KMS-11 (cell line): Measurements from ENCODE around the gene SNX14.
"Not testable (repeated sequence)": the region's sequence is repeated elsewhere in the genome, so short reads cannot be mapped to it uniquely, and the experiment has no call there.

Experiments used
- H2AFZ ChIP-seq: fragments of 200-600 bp; sonication (generic); 2 replicates; pipeline ENCODE4 v1.6.1; 2016; ENCODE audit warnings: antibody characterized with exemption, mixed run types, low read depth
- H3K27ac ChIP-seq: fragments of 200-600 bp; sonication (generic); 2 replicates; pipeline ENCODE4 v1.6.1; 2016; ENCODE audit warnings: mild to moderate bottlenecking, mixed run types
- H3K27me3 ChIP-seq: fragments of 200-600 bp; sonication (generic); 2 replicates; pipeline ENCODE4 v1.6.1; 2017; ENCODE audit warnings: mild to moderate bottlenecking, low read depth, mixed run types, moderate library complexity; ENCODE audit not compliant: insufficient read depth
- H3K36me3 ChIP-seq: fragments of 200-600 bp; sonication (generic); 2 replicates; pipeline ENCODE4 v1.6.1; 2017; ENCODE audit warnings: mild to moderate bottlenecking, mixed run types; ENCODE audit not compliant: insufficient read depth
- H3K4me1 ChIP-seq: fragments of 200-600 bp; sonication (generic); 2 replicates; pipeline ENCODE4 v1.6.1; 2016; ENCODE audit warnings: mild to moderate bottlenecking, low read depth, mixed run types; ENCODE audit not compliant: poor library complexity, severe bottlenecking
- H3K4me2 ChIP-seq: fragments of 200-600 bp; sonication (generic); 2 replicates; pipeline ENCODE4 v1.7.0; 2016; ENCODE audit warnings: mild to moderate bottlenecking, mixed run types
- H3K4me3 ChIP-seq: fragments of 200-600 bp; sonication (generic); IDR thresholded peaks from 2 replicates; pipeline ENCODE4 v1.6.1; 2017; ENCODE audit warnings: low read depth, low read length, mixed read lengths; ENCODE audit not compliant: insufficient read depth
- H3K79me2 ChIP-seq: fragments of 200-600 bp; sonication (generic); 2 replicates; pipeline ENCODE4 v1.6.1; 2016; ENCODE audit warnings: low read depth, mixed run types; ENCODE audit not compliant: insufficient read depth
- H3K9ac ChIP-seq: fragments of 200-600 bp; sonication (generic); 2 replicates; pipeline ENCODE4 v1.6.1; 2016; ENCODE audit warnings: mild to moderate bottlenecking, mixed run types
- H4K20me1 ChIP-seq: fragments of 200-600 bp; sonication (generic); 2 replicates; pipeline ENCODE4 v1.6.1; 2016; ENCODE audit warnings: mild to moderate bottlenecking, mixed run types; ENCODE audit not compliant: insufficient read depth
- TF ChIP-seq, protein P1 (sequence below): fragments of 200-600 bp; sonication (generic); conservative IDR thresholded peaks from 2 replicates; pipeline ENCODE4 v1.6.1; 2017; ENCODE audit warnings: low read depth, mild to moderate bottlenecking, antibody characterized with exemption, low read length, moderate library complexity, mixed read lengths

The SNX14 gene

GRCh38 chr6:85547719-85548118 lies 45.9 kb downstream of the SNX14 start:
- no peak overlapping the region for H3K27ac ChIP-seq
- H4K20me1 ChIP-seq: no peaks in the 10 kb centered on the region
- H3K4me2 ChIP-seq: no peak overlapping the region
- no peak overlapping the region for H3K4me3 ChIP-seq
- no peak overlapping the region for H2AFZ ChIP-seq
- H3K4me1 ChIP-seq: no peaks in the 10 kb centered on the region
- no peaks in the 10 kb centered on the region for H3K27me3 ChIP-seq
- H3K36me3 ChIP-seq: no peaks in the 10 kb centered on the region
- H3K79me2 ChIP-seq: no peaks in the 10 kb centered on the region
- TF ChIP-seq, protein P1, sequence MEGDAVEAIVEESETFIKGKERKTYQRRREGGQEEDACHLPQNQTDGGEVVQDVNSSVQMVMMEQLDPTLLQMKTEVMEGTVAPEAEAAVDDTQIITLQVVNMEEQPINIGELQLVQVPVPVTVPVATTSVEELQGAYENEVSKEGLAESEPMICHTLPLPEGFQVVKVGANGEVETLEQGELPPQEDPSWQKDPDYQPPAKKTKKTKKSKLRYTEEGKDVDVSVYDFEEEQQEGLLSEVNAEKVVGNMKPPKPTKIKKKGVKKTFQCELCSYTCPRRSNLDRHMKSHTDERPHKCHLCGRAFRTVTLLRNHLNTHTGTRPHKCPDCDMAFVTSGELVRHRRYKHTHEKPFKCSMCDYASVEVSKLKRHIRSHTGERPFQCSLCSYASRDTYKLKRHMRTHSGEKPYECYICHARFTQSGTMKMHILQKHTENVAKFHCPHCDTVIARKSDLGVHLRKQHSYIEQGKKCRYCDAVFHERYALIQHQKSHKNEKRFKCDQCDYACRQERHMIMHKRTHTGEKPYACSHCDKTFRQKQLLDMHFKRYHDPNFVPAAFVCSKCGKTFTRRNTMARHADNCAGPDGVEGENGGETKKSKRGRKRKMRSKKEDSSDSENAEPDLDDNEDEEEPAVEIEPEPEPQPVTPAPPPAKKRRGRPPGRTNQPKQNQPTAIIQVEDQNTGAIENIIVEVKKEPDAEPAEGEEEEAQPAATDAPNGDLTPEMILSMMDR: no peak
- H3K9ac ChIP-seq: no peak overlapping the region

- Histone ChIP-seq H4K20me1 (no peaks in the 10 kb centered on the region), H3K27me3 (no peaks in the 10 kb centered on the region), H3K27ac (no peak overlapping the region), H3K79me2 (no peaks in the 10 kb centered on the region), H3K4me1 (no peaks in the 10 kb centered on the region), H2AFZ (no peak overlapping the region), H3K36me3 (no peaks in the 10 kb centered on the region), H3K4me2 (no peak overlapping the region), H3K9ac (no peak overlapping the region), H3K4me3 (no peak overlapping the region)
- TF ChIP-seq, protein P1: no peak
Measured at GRCh38 chr6:85544776-85545175, 48.9 kb downstream of the SNX14 start.

GRCh38 chr6:85537055-85537494 lies 56.6 kb downstream of the SNX14 start:
- no peaks in the 10 kb centered on the region for H3K4me1 ChIP-seq
- TF ChIP-seq, protein P1: peak; percentile 69; the same call in 1 of the 2 replicates
- H3K79me2 ChIP-seq: no peaks in the 10 kb centered on the region
- H3K9ac ChIP-seq: no peak overlapping the region
- no peak overlapping the region for H2AFZ ChIP-seq
- H3K4me3 ChIP-seq: no peak overlapping the region
- H3K4me2 ChIP-seq: no peak overlapping the region
- no peaks in the 10 kb centered on the region for H3K27me3 ChIP-seq
- H4K20me1 ChIP-seq: no peaks in the 10 kb centered on the region
- no peak overlapping the region for H3K27ac ChIP-seq
- no peaks in the 10 kb centered on the region for H3K36me3 ChIP-seq

DNA sequence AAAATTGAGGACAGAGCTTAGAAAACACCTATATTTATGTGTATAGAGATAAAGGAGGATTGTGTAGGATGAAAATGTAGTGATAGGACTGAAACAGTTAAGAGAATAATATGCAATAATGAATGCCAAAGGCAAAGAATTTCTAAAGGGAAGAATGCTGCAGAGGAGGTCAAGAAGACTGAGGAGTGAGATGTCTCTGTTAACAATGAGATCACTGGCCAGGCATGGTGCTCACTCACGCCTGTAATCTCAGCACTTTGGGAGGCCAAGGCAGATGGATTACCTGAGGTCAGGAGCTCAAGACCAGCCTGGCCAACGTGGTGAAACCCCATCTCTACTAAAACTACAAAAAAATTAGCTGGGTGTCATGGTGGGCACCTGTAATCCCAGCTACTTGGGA lies 69.4 kb downstream of the SNX14 start:
- H3K36me3 ChIP-seq, H3K4me2 ChIP-seq, H3K4me3 ChIP-seq, H3K4me1 ChIP-seq, H4K20me1 ChIP-seq, H3K27me3 ChIP-seq, H3K27ac ChIP-seq, H2AFZ ChIP-seq, H3K9ac ChIP-seq, H3K79me2 ChIP-seq: not testable (repeated sequence)

- Histone ChIP-seq H3K36me3 (no peaks in the 10 kb centered on the region), H4K20me1 (no peaks in the 10 kb centered on the region), H3K4me1 (no peaks in the 10 kb centered on the region), H3K27ac (no peak overlapping the region), H3K9ac (no peak overlapping the region), H3K27me3 (no peaks in the 10 kb centered on the region), H3K4me2 (no peak overlapping the region), H2AFZ (no peak overlapping the region), H3K4me3 (no peak overlapping the region), H3K79me2 (no peaks in the 10 kb centered on the region)
- TF ChIP-seq, protein P1: no peak
Measured at GRCh38 chr6:85516168-85516567, 77.5 kb downstream of the SNX14 start.
